Esophagus muscularis mucosa (tissue), 4 donors: ENCODE data around the gene CPT1A.

Experiments used
- EP300 ChIP-seq: sonication (generic); formaldehyde crosslinking; IDR thresholded peaks from one replicate; pipeline ENCODE4 v1.6.1; 2017; ENCODE audit warnings: antibody characterized with exemption
- POLR2A ChIP-seq: fragments of 450-650 bp; IDR thresholded peaks from one replicate; pipeline ENCODE4 v1.6.1; 2017; ENCODE audit warnings: antibody characterized with exemption, moderate library complexity, mild to moderate bottlenecking, low read depth
- TF ChIP-seq, protein P1 (sequence below), 3 experiments: fragments of 200-600 bp in 2 of 3; fragments of 450-650 bp in 1 of 3; sonication (generic) in 2 of 3; IDR thresholded peaks; one replicate each; pipeline ENCODE4 v1.5.1; 2017 to 2019; ENCODE audit warnings: antibody characterized with exemption in 3 of 3, mild to moderate bottlenecking in 2 of 3, moderate library complexity in 1 of 3

GRCh38 chr11:68867066-68867465 is 25.4 kb upstream of the CPT1A start:
- TF ChIP-seq, protein P1, sequence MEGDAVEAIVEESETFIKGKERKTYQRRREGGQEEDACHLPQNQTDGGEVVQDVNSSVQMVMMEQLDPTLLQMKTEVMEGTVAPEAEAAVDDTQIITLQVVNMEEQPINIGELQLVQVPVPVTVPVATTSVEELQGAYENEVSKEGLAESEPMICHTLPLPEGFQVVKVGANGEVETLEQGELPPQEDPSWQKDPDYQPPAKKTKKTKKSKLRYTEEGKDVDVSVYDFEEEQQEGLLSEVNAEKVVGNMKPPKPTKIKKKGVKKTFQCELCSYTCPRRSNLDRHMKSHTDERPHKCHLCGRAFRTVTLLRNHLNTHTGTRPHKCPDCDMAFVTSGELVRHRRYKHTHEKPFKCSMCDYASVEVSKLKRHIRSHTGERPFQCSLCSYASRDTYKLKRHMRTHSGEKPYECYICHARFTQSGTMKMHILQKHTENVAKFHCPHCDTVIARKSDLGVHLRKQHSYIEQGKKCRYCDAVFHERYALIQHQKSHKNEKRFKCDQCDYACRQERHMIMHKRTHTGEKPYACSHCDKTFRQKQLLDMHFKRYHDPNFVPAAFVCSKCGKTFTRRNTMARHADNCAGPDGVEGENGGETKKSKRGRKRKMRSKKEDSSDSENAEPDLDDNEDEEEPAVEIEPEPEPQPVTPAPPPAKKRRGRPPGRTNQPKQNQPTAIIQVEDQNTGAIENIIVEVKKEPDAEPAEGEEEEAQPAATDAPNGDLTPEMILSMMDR (IDR thresholded peaks at IDR 0.05) = no peak
- TF ChIP-seq POLR2A = no peak
- TF ChIP-seq EP300 = no peak
